K562 (cell line): ENCODE measurements around the gene UBFD1. TPM values are rescaled to one million over a fixed set of nuclear protein-coding genes. Genes with fewer than 3 reads are reported as not detected.

ENCODE experiments used
- AFF1 ChIP-seq, 2 experiments: fragments of 450-650 bp; IDR thresholded peaks; 2 replicates each; pipeline ENCODE4 v1.6.1; 2018; ENCODE audit warnings: mild to moderate bottlenecking in 2 of 2, low read depth in 1 of 2; ENCODE audit not compliant: partially characterized antibody in 2 of 2
- DIDO1 ChIP-seq: fragments of 450-650 bp; IDR thresholded peaks from 2 replicates; pipeline ENCODE4 v1.6.1; 2016; ENCODE audit warnings: low read depth, missing biosample characterization, missing genetic modification characterization
- E2F1 ChIP-seq: sonication (generic); formaldehyde crosslinking; IDR thresholded peaks from 2 replicates; pipeline ENCODE4 v1.8.1; 2023; ENCODE audit warnings: mild to moderate bottlenecking, missing genetic modification reagents, moderate library complexity
- ELF2 ChIP-seq: fragments of 250-450 bp; sonication (Bioruptor Pico); IDR thresholded peaks from 2 replicates; pipeline ENCODE4 v1.5.0; 2021; ENCODE audit warnings: mild to moderate bottlenecking
- GABPB1 ChIP-seq: sonication (generic); formaldehyde crosslinking; IDR thresholded peaks from 2 replicates; pipeline ENCODE4 v1.8.0; 2022; ENCODE audit warnings: mild to moderate bottlenecking, missing genetic modification reagents
- HIVEP1 ChIP-seq: fragments of 250-450 bp; sonication (Bioruptor Pico); IDR thresholded peaks from 2 replicates; pipeline ENCODE4 v1.4.0; 2020; ENCODE audit warnings: mild to moderate bottlenecking
- HMGXB4 ChIP-seq: sonication (generic); formaldehyde crosslinking; IDR thresholded peaks from 2 replicates; pipeline ENCODE4 v1.8.1; 2023; ENCODE audit warnings: mild to moderate bottlenecking, missing genetic modification reagents
- IRF2 ChIP-seq: sonication (generic); formaldehyde crosslinking; IDR thresholded peaks from 2 replicates; pipeline ENCODE4 v1.8.1; 2022; ENCODE audit warnings: mild to moderate bottlenecking, missing genetic modification reagents
- JUNB ChIP-seq: fragments of 450-650 bp; formaldehyde crosslinking; conservative IDR thresholded peaks from 2 replicates; pipeline ENCODE4 v1.4.0; 2020; ENCODE audit warnings: mild to moderate bottlenecking
- JUND ChIP-seq, 2 experiments: IDR thresholded peaks; 2 replicates in 1 of 2; 3 replicates in 1 of 2; pipeline ENCODE4 v1.6.1; 2011; ENCODE audit warnings: borderline replicate concordance in 2 of 2, low read depth in 2 of 2, low read length in 2 of 2, improper control_type of control experiment in 1 of 2, missing biosample characterization in 1 of 2, missing genetic modification characterization in 1 of 2, missing genetic modification reagents in 1 of 2
- KLF10 ChIP-seq: fragments of 250-450 bp; sonication (Bioruptor Pico); IDR thresholded peaks from 2 replicates; pipeline ENCODE4 v1.6.1; 2021; ENCODE audit warnings: matching md5 sums
- NONO ChIP-seq, 2 experiments: fragments of 200-400 bp in 1 of 2; fragments of 450-650 bp in 1 of 2; formaldehyde crosslinking in 1 of 2; IDR thresholded peaks; 2 replicates each; pipeline ENCODE4 v1.6.1; 2017; ENCODE audit warnings: low read depth in 2 of 2, mild to moderate bottlenecking in 2 of 2, moderate library complexity in 2 of 2, low read length in 1 of 2
- TCFL5 ChIP-seq: fragments of 250-450 bp; sonication (Bioruptor Pico); conservative IDR thresholded peaks from 2 replicates; pipeline ENCODE4 v1.6.1; 2021; ENCODE audit warnings: mild to moderate bottlenecking, moderate library complexity, matching md5 sums
- VEZF1 ChIP-seq: fragments of 200-800 bp; sonication (Bioruptor generic); IDR thresholded peaks from 2 replicates; pipeline ENCODE4 v1.6.1; 2017; ENCODE audit warnings: missing genetic modification characterization, missing compliant biosample characterization
- XRCC3 ChIP-seq: fragments of 450-650 bp; IDR thresholded peaks from 2 replicates; pipeline ENCODE4 v1.6.1; 2017; ENCODE audit warnings: mild to moderate bottlenecking, moderate library complexity
- ZNF263 ChIP-seq: sonication (generic); formaldehyde crosslinking; IDR thresholded peaks from 2 replicates; pipeline ENCODE4 v1.8.0; 2022; ENCODE audit warnings: mild to moderate bottlenecking, missing genetic modification reagents, borderline replicate concordance
- ZNF778 ChIP-seq: fragments of 450-650 bp; formaldehyde crosslinking; IDR thresholded peaks from 2 replicates; pipeline ENCODE4 v1.4.0; 2020; ENCODE audit warnings: mild to moderate bottlenecking, moderate library complexity
- polyA plus RNA-seq, 8 experiments: library from polyadenylated mRNA; depleted of rRNA in 4 of 8; stranded (reverse) in 5 of 8; unstranded in 3 of 8; fragments of >200 nt; fragmentation: Nextera tagmentation in 2 of 8; fragmentation: Illumina TruSeq in 1 of 8; extraction: Ambion mirVana in 2 of 8; extraction: Trizol in 1 of 8; gene quantifications; 2 replicates each; pipeline versions ENCODE4 v1.2.1 to v1.2.3, GENCODE V29; 2011 to 2014; ENCODE audit warnings: inconsistent platforms in 1 of 8, missing spikeins in 1 of 8
- total RNA-seq, 7 experiments: library from RNA; depleted of rRNA in 6 of 7; stranded (reverse); fragments of >200 nt in 6 of 7; fragmentation: Illumina TruSeq in 2 of 7; extraction: Trizol in 2 of 7; gene quantifications; 2 replicates each; pipeline versions ENCODE4 v1.2.1 to v1.2.3, GENCODE V29; 2011 to 2021; ENCODE audit warnings: low replicate concordance in 1 of 7

Gene UBFD1
- total and polyA plus RNA-seq, 9 of the 15 experiments (the other 6 are each of a cell fraction or from before 2014, with no cell fraction given), result 10.7 to 66.2 (median 34.0) TPM

GRCh38 chr16:23510164-23510914, 47.2 kb upstream of the UBFD1 start, which contains the start of gene GGA2 (continued):
- peak; percentile 76 for TF ChIP-seq E2F1 (CRISPR knock-in tag)
- TF ChIP-seq HIVEP1, result no peak
- no peak for TF ChIP-seq TCFL5 (CRISPR knock-in tag)
- TF ChIP-seq KLF10, result no peak
- TF ChIP-seq GABPB1 (CRISPR knock-in tag), result no peak
- no peak for TF ChIP-seq AFF1 (IDR thresholded peaks at IDR 0.05; ENCODE audit: low read depth in 1 of 2, partially characterized antibody in 2 of 2)
- TF ChIP-seq JUND (IDR thresholded peaks at IDR 0.05; ENCODE audit: borderline replicate concordance, low read depth, low read length), result peak; percentile 25; the same call in 1 of the 2 replicates
- no peak; the same call in 2 of the 3 replicates for TF ChIP-seq JUND (tag; IDR thresholded peaks at IDR 0.05; ENCODE audit: borderline replicate concordance, low read depth, low read length)
- peak; percentile 71; the same call in 1 of the 2 replicates for TF ChIP-seq HMGXB4
- TF ChIP-seq IRF2 (CRISPR knock-in tag), result peak; percentile 55; the same call in 1 of the 2 replicates
- peak; percentile 98 for TF ChIP-seq VEZF1 (CRISPR knock-in tag)
- no peak for TF ChIP-seq DIDO1 (tag)
- no peak for TF ChIP-seq ZNF263 (CRISPR knock-in tag)
- TF ChIP-seq XRCC3, result no peak
- TF ChIP-seq ELF2 (CRISPR knock-in tag), result no peak
- peak; percentile 78 to 91 for TF ChIP-seq NONO (IDR thresholded peaks at IDR 0.05; ENCODE audit: low read depth in 2 of 2, low read length in 1 of 2)
- TF ChIP-seq ZNF778, result no peak
- TF ChIP-seq JUNB (CRISPR knock-in tag), result no peak
